Naive B cell (primary cell): ENCODE results near the gene MOB3B. TPM values are rescaled to one million over a fixed set of nuclear protein-coding genes. Genes with fewer than 3 reads are reported as not detected.

ENCODE experiments used
- ATAC-seq, 2 donors: fragments of 150-1000 bp; cut with Tn5 transposase; 2 replicates each; pipeline ENCODE4 v1.10.0; 2021; ENCODE audit warnings: low read depth in 2 of 2, mild to moderate bottlenecking in 2 of 2, moderate library complexity in 2 of 2
- DNase-seq: peaks from one replicate; pipeline ENCODE4 v3.0.0; 2022
- H3K27ac Mint-ChIP-seq, 6 donors: one replicate each; pipeline ENCODE4 v1.8.0; 2020 to 2022; ENCODE audit warnings: mild to moderate bottlenecking in 6 of 6, mixed read lengths in 6 of 6, moderate library complexity in 5 of 6, inconsistent platforms in 2 of 6
- H3K27me3 Mint-ChIP-seq, 3 donors: one replicate each; pipeline ENCODE4 v1.8.0; 2021 to 2022; ENCODE audit warnings: mixed read lengths in 3 of 3, mild to moderate bottlenecking in 1 of 3
- H3K36me3 Mint-ChIP-seq, 2 donors: one replicate each; pipeline ENCODE4 v1.8.0; 2020 to 2022; ENCODE audit warnings: mixed read lengths in 2 of 2, inconsistent platforms in 1 of 2, mild to moderate bottlenecking in 1 of 2
- H3K4me1 Mint-ChIP-seq, 3 donors: one replicate each; pipeline ENCODE4 v1.8.0; 2020 to 2022; ENCODE audit warnings: mixed read lengths in 3 of 3, inconsistent platforms in 1 of 3, mild to moderate bottlenecking in 1 of 3, moderate library complexity in 1 of 3
- H3K4me3 Mint-ChIP-seq, 8 donors: one replicate each; pipeline ENCODE4 v1.8.0; 2020 to 2022; ENCODE audit warnings: mild to moderate bottlenecking in 8 of 8, mixed read lengths in 8 of 8, moderate library complexity in 8 of 8, inconsistent platforms in 2 of 8
- H3K9me3 Mint-ChIP-seq, 7 donors: one replicate each; pipeline ENCODE4 v1.8.0; 2020 to 2022; ENCODE audit warnings: mixed read lengths in 7 of 7, mild to moderate bottlenecking in 5 of 7, inconsistent platforms in 2 of 7, moderate library complexity in 1 of 7
- polyA plus RNA-seq, 6 donors: library from polyadenylated mRNA; unstranded; fragments of 300-500 nt; fragmentation: Illumina TruSeq; gene quantifications; one replicate each; pipeline ENCODE4 v1.2.3, GENCODE V29; 2021; ENCODE audit warnings: low read depth in 6 of 6

The MOB3B gene
- polyA plus RNA-seq, 6 donors from 2014 or later: 9.5 to 19.8 (median 15.7) TPM

- H3K27ac Mint-ChIP-seq: no peak overlapping the region
- H3K9me3 Mint-ChIP-seq: no peaks in the 10 kb centered on the region
- DNase-seq (no peak), ATAC-seq (no peak)
- peaks cover 17 to 24% (median 20%) of the 10 kb centered on the region in 3 donors for H3K4me1 Mint-ChIP-seq
- H3K27me3 Mint-ChIP-seq: no peaks in the 10 kb centered on the region
- no peak overlapping the region for H3K4me3 Mint-ChIP-seq
- peaks cover 8 to 20% of the 10 kb centered on the region in 2 donors for H3K36me3 Mint-ChIP-seq
Measured at GRCh38 chr9:27335075-27335474, 194.5 kb downstream of the MOB3B start.

- Mint-ChIP-seq H3K27me3 (no peaks in the 10 kb centered on the region), H3K4me3 (peak overlapping the region in 1 of 8 donors; percentile 3), H3K4me1 (peaks cover 12 to 18% (median 14%) of the 10 kb centered on the region in 3 donors), H3K9me3 (no peaks in the 10 kb centered on the region), H3K27ac (peak overlapping the region in 4 of 6 donors; percentile 42 to 83 (median 56)), H3K36me3 (peaks cover 19 to 31% of the 10 kb centered on the region in 2 donors)
- DNase-seq (peak; percentile 67), ATAC-seq (peak; percentile 76 to 86)
Measured at GRCh38 chr9:27333241-27334052, 196.2 kb downstream of the MOB3B start.

- Mint-ChIP-seq H3K9me3 (no peaks in the 10 kb centered on the region), H3K27me3 (no peaks in the 10 kb centered on the region), H3K4me1 (peaks cover 5 to 12% (median 9%) of the 10 kb centered on the region in 3 donors), H3K4me3 (no peak overlapping the region), H3K27ac (peak overlapping the region in 2 of 6 donors; percentile 44 to 86), H3K36me3 (peaks cover 29 to 40% of the 10 kb centered on the region in 2 donors)
- DNase-seq (no peak), ATAC-seq (no peak)
Measured at GRCh38 chr9:27331393-27331792, 198.2 kb downstream of the MOB3B start.

GRCh38 chr9:27329291-27329690, 200.3 kb downstream of the MOB3B start:
- H3K4me3 Mint-ChIP-seq: peak overlapping the region in 1 of 8 donors; percentile 34
- DNase-seq (no peak), ATAC-seq (no peak)
- peaks cover 0 to 4% (median 0%) of the 10 kb centered on the region in 7 donors for H3K9me3 Mint-ChIP-seq
- no peaks in the 10 kb centered on the region for H3K27me3 Mint-ChIP-seq
- H3K4me1 Mint-ChIP-seq: peaks cover 5 to 12% (median 9%) of the 10 kb centered on the region in 3 donors
- H3K27ac Mint-ChIP-seq: no peak overlapping the region
- peaks cover 29 to 50% of the 10 kb centered on the region in 2 donors for H3K36me3 Mint-ChIP-seq

GRCh38 chr9:27328483-27328882, 201.1 kb downstream of the MOB3B start:
- Mint-ChIP-seq H3K9me3 (peaks cover 0 to 4% (median 0%) of the 10 kb centered on the region in 7 donors), H3K4me3 (no peak overlapping the region), H3K4me1 (peaks cover 0 to 7% (median 3%) of the 10 kb centered on the region in 3 donors), H3K36me3 (peaks cover 29 to 50% of the 10 kb centered on the region in 2 donors), H3K27me3 (no peaks in the 10 kb centered on the region), H3K27ac (no peak overlapping the region)
- no peak for ATAC-seq
- DNase-seq: no peak

- H3K27ac Mint-ChIP-seq: no peak overlapping the region
- peaks cover 0 to 12% (median 7%) of the 10 kb centered on the region in 3 donors for H3K27me3 Mint-ChIP-seq
- H3K4me1 Mint-ChIP-seq: no peaks in the 10 kb centered on the region
- no peaks in the 10 kb centered on the region for H3K9me3 Mint-ChIP-seq
- DNase-seq (no peak), ATAC-seq (no peak)
- H3K4me3 Mint-ChIP-seq: no peak overlapping the region
- H3K36me3 Mint-ChIP-seq: no peaks in the 10 kb centered on the region
Measured at GRCh38 chr9:27311184-27311583, 218.4 kb downstream of the MOB3B start.

GRCh38 chr9:27310582-27310981, 219.0 kb downstream of the MOB3B start:
- ATAC-seq: no peak
- H3K4me1 Mint-ChIP-seq: no peaks in the 10 kb centered on the region

GRCh38 chr9:27308691-27309390, 220.8 kb downstream of the MOB3B start:
- DNase-seq: no peak
- peaks cover 6 to 14% (median 11%) of the 10 kb centered on the region in 3 donors for H3K27me3 Mint-ChIP-seq
- H3K9me3 Mint-ChIP-seq: no peaks in the 10 kb centered on the region
- H3K36me3 Mint-ChIP-seq: no peaks in the 10 kb centered on the region
- no peak overlapping the region for H3K27ac Mint-ChIP-seq
- no peaks in the 10 kb centered on the region for H3K4me1 Mint-ChIP-seq
- no peak overlapping the region for H3K4me3 Mint-ChIP-seq
- ATAC-seq: no peak

More at GRCh38 chr9:27310582-27310981, 219.0 kb downstream of the MOB3B start:
- H3K4me3 Mint-ChIP-seq: no peak overlapping the region
- H3K27me3 Mint-ChIP-seq: peaks cover 2 to 15% (median 7%) of the 10 kb centered on the region in 3 donors
- peak overlapping the region in 1 of 6 donors; percentile 3 for H3K27ac Mint-ChIP-seq
- no peak for DNase-seq
- H3K9me3 Mint-ChIP-seq: no peaks in the 10 kb centered on the region
- H3K36me3 Mint-ChIP-seq: no peaks in the 10 kb centered on the region

- no peak overlapping the region for H3K27ac Mint-ChIP-seq
- peaks cover 6 to 20% (median 19%) of the 10 kb centered on the region in 3 donors for H3K27me3 Mint-ChIP-seq
- DNase-seq (no peak), ATAC-seq (no peak)
- no peaks in the 10 kb centered on the region for H3K9me3 Mint-ChIP-seq
- H3K36me3 Mint-ChIP-seq: no peaks in the 10 kb centered on the region
- no peak overlapping the region for H3K4me3 Mint-ChIP-seq
- H3K4me1 Mint-ChIP-seq: no peaks in the 10 kb centered on the region
Measured at GRCh38 chr9:27304521-27304920, 225.1 kb downstream of the MOB3B start.

GRCh38 chr9:27303219-27303618, 226.4 kb downstream of the MOB3B start:
- DNase-seq (no peak), ATAC-seq (no peak)
- peak overlapping the region in 1 of 6 donors; percentile 14 for H3K27ac Mint-ChIP-seq
- no peaks in the 10 kb centered on the region for H3K9me3 Mint-ChIP-seq
- H3K4me1 Mint-ChIP-seq: no peaks in the 10 kb centered on the region
- no peak overlapping the region for H3K4me3 Mint-ChIP-seq
- H3K27me3 Mint-ChIP-seq: peaks cover 6 to 20% (median 19%) of the 10 kb centered on the region in 3 donors
- no peaks in the 10 kb centered on the region for H3K36me3 Mint-ChIP-seq

GRCh38 chr9:27297050-27297449, 232.6 kb downstream of the MOB3B start, which contains the start of gene EQTN:
Gene EQTN (minus strand): TSS chr9:27297150. CDS start chr9:27297055, 95 bp downstream.
- Mint-ChIP-seq H3K4me1 (no peaks in the 10 kb centered on the region), H3K36me3 (no peaks in the 10 kb centered on the region), H3K27me3 (peaks cover 0 to 6% (median 0%) of the 10 kb centered on the region in 3 donors), H3K4me3 (no peak within 1 kb of the TSS), H3K27ac (peak within 1 kb of the TSS in 1 of 6 donors; percentile 66), H3K9me3 (no peaks in the 10 kb centered on the region)
- DNase-seq (no peak), ATAC-seq (no peak)

- Mint-ChIP-seq H3K27me3 (no peaks in the 10 kb centered on the region), H3K4me1 (no peaks in the 10 kb centered on the region), H3K27ac (no peak overlapping the region), H3K4me3 (no peak overlapping the region), H3K36me3 (no peaks in the 10 kb centered on the region), H3K9me3 (no peaks in the 10 kb centered on the region)
- ATAC-seq (no peak), DNase-seq (no peak)
Measured at GRCh38 chr9:27293996-27294395, 235.6 kb downstream of the MOB3B start.

- Mint-ChIP-seq H3K36me3 (no peaks in the 10 kb centered on the region), H3K4me3 (no peak overlapping the region), H3K27ac (no peak overlapping the region), H3K4me1 (no peaks in the 10 kb centered on the region), H3K9me3 (no peaks in the 10 kb centered on the region), H3K27me3 (peaks cover 0 to 6% (median 5%) of the 10 kb centered on the region in 3 donors)
- DNase-seq: no peak
- ATAC-seq: no peak
Measured at GRCh38 chr9:27292659-27293405, 236.8 kb downstream of the MOB3B start.
